ENCODE data around the gene SPATA2.

DNA sequence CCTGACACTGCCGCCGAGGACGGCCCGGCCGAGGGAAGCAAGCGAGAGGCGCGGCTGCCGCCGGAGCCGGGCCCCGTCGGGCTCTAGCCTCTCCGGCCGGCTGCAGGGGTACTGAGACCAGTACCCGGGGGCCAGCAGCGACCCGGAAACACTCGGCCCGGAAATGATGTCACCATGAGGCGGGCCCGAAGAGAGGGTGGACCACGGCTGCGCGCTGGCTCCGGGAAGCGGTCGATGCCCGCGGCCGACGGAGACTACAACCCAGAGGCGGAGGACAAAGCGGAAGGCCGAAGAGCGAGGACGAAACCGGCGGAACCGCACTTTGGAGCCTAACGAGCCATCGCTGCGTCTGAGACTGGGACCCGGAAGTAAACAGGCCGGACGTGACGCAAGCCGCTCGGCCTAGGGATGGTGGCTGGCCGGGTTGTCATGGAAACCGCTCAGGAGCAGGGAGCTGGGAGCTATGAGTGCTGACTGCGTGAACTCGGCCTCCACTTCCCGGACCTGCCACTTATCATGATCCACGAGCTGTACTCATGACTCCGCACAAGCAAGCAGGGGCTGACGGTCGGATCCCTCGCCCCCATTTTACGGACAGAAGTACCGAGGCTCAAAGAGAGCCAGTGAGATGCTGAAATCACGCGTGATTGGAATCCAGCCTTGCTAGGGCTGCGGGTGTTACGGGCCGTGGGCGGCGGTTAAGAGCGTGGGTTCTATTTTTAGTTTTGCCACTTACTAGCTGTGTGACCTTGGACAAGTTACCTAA, at the start of gene SPATA2:
- TF ChIP-seq, protein P1, sequence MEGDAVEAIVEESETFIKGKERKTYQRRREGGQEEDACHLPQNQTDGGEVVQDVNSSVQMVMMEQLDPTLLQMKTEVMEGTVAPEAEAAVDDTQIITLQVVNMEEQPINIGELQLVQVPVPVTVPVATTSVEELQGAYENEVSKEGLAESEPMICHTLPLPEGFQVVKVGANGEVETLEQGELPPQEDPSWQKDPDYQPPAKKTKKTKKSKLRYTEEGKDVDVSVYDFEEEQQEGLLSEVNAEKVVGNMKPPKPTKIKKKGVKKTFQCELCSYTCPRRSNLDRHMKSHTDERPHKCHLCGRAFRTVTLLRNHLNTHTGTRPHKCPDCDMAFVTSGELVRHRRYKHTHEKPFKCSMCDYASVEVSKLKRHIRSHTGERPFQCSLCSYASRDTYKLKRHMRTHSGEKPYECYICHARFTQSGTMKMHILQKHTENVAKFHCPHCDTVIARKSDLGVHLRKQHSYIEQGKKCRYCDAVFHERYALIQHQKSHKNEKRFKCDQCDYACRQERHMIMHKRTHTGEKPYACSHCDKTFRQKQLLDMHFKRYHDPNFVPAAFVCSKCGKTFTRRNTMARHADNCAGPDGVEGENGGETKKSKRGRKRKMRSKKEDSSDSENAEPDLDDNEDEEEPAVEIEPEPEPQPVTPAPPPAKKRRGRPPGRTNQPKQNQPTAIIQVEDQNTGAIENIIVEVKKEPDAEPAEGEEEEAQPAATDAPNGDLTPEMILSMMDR (IDR thresholded peaks at IDR 0.05) = no peak
- TF ChIP-seq REST (IDR thresholded peaks at IDR 0.05; ENCODE audit: insufficient read depth in 1 of 2, low read depth in 2 of 2, low read length in 1 of 2) (no peak), POLR2AphosphoS5 (IDR thresholded peaks at IDR 0.05; ENCODE audit: low read depth, low read length) (peak; percentile 50), TCF7L2 (IDR thresholded peaks at IDR 0.05; ENCODE audit: low read depth, low read length) (peak; percentile 18; the same call in 1 of the 2 replicates)

All from Panc1 (cell line).